ENCODE results near the gene MRAS. TPM values are rescaled to one million over a fixed set of nuclear protein-coding genes. Genes with fewer than 3 reads are reported as not detected.

MRAS gene
- polyA plus RNA-seq, 1 of the 3 experiments (the other 2 are of a cell fraction), result 25.0 TPM

GRCh38 chr3:138445654-138446053 lies 97.3 kb downstream of the MRAS start:
- Histone ChIP-seq H3K36me3 (replicated peaks in 1 of 2; ENCODE audit: control insufficient read depth in 1 of 2, insufficient read depth in 2 of 2, low read length in 1 of 2) (no peaks in the 10 kb centered on the region), H3K79me2 (ENCODE audit: insufficient read depth) (no peaks in the 10 kb centered on the region), H3K4me2 (no peak overlapping the region), H2AFZ (ENCODE audit: low read depth) (no peak overlapping the region), H3K4me3 (ENCODE audit: low read depth in 2 of 2, low read length in 1 of 2) (no peak overlapping the region), H3F3A (replicated peaks; ENCODE audit: insufficient read depth) (peaks cover 11% of the 10 kb centered on the region), H3K27ac (ENCODE audit: low read depth in 2 of 2, low read length in 1 of 2) (no peak overlapping the region), H3K4me1 (ENCODE audit: control insufficient read depth in 1 of 2, insufficient read depth in 2 of 2, low read depth in 1 of 2, low read length in 1 of 2) (peaks cover 0 to 19% of the 10 kb centered on the region in 2 experiments; a peak in 3 of 4 replicates), H4K20me1 (ENCODE audit: insufficient read depth) (no peaks in the 10 kb centered on the region), H3K9me3 (no peaks in the 10 kb centered on the region), H3K9me2 (no peaks in the 10 kb centered on the region), H3K9ac (no peak overlapping the region), H3K27me3 (ENCODE audit: insufficient read depth) (no peaks in the 10 kb centered on the region)
- WGBS (ENCODE audit: low lambda C conversion rate), result 88% methylated on average over 4 of the region's 4 CpGs
- CTCF ChIA-PET, result interaction anchor here (0.8 to 1.3 kb wide), 3 partner anchors 471 to 493 kb away, joined by 3 to 4 read pairs (median 3); no protein-coding TSS in a partner anchor
- TF ChIP-seq USF1 (IDR thresholded peaks at IDR 0.05; ENCODE audit: borderline replicate concordance, low read depth) (no peak), FOXM1 (IDR thresholded peaks at IDR 0.05; ENCODE audit: low read depth) (no peak), MEF2A (IDR thresholded peaks at IDR 0.05; ENCODE audit: borderline replicate concordance, low read depth) (no peak), TCF12 (IDR thresholded peaks at IDR 0.05) (no peak), NRF1 (IDR thresholded peaks at IDR 0.05; ENCODE audit: low read depth, low read length) (no peak), FOXJ3 (CRISPR knock-in tag; IDR thresholded peaks at IDR 0.05) (no peak), RFX5 (IDR thresholded peaks at IDR 0.05; ENCODE audit: low read length) (no peak), EP300 (IDR thresholded peaks at IDR 0.05; ENCODE audit: borderline replicate concordance in 1 of 2, low read depth in 1 of 2, low read length in 1 of 2) (no peak), TAF1 (IDR thresholded peaks at IDR 0.05; ENCODE audit: borderline replicate concordance, low read depth, low read length) (no peak), IRF3 (IDR thresholded peaks at IDR 0.05; ENCODE audit: low read depth, low read length) (no peak), USF2 (IDR thresholded peaks at IDR 0.05; ENCODE audit: borderline replicate concordance, low read depth, low read length) (no peak), GABPA (IDR thresholded peaks at IDR 0.05; ENCODE audit: low read depth) (no peak), RXRA (IDR thresholded peaks at IDR 0.05; ENCODE audit: borderline replicate concordance, low read depth) (no peak), RAD21 (IDR thresholded peaks at IDR 0.05; ENCODE audit: low read length) (no peak), NFIC (IDR thresholded peaks at IDR 0.05; ENCODE audit: borderline replicate concordance) (no peak), REST (IDR thresholded peaks at IDR 0.05; ENCODE audit: low read depth, low read length) (no peak), POLR2AphosphoS5 (IDR thresholded peaks at IDR 0.05; ENCODE audit: low read depth, low read length) (no peak), FOSL2 (IDR thresholded peaks at IDR 0.05; ENCODE audit: borderline replicate concordance, low read depth) (no peak)
- TF ChIP-seq, protein P1, sequence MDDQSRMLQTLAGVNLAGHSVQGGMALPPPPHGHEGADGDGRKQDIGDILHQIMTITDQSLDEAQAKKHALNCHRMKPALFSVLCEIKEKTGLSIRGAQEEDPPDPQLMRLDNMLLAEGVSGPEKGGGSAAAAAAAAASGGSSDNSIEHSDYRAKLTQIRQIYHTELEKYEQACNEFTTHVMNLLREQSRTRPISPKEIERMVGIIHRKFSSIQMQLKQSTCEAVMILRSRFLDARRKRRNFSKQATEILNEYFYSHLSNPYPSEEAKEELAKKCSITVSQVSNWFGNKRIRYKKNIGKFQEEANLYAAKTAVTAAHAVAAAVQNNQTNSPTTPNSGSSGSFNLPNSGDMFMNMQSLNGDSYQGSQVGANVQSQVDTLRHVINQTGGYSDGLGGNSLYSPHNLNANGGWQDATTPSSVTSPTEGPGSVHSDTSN (IDR thresholded peaks at IDR 0.05), result no peak
- no peak for DNase-seq
- POLR2A ChIA-PET, result no interaction called here

All from SK-N-SH (cell line).